Retinal pigment epithelial cell (primary cell): Measurements from ENCODE around the gene DCLK1.

Experiments used
- DNase-seq: peaks from one replicate; pipeline ENCODE4 v3.0.0-alpha.2; 2010; ENCODE audit warnings: low read depth
- H3K4me3 ChIP-seq: 2 replicates; pipeline ENCODE4 v1.5.1; 2011; ENCODE audit warnings: mild to moderate bottlenecking, low read length, control low read depth, moderate library complexity
- TF ChIP-seq, protein P1 (sequence below): conservative IDR thresholded peaks from 2 replicates; pipeline ENCODE4 v1.5.1; 2011; ENCODE audit warnings: low read depth, low read length, control low read depth, inconsistent platforms

Gene DCLK1

DNA sequence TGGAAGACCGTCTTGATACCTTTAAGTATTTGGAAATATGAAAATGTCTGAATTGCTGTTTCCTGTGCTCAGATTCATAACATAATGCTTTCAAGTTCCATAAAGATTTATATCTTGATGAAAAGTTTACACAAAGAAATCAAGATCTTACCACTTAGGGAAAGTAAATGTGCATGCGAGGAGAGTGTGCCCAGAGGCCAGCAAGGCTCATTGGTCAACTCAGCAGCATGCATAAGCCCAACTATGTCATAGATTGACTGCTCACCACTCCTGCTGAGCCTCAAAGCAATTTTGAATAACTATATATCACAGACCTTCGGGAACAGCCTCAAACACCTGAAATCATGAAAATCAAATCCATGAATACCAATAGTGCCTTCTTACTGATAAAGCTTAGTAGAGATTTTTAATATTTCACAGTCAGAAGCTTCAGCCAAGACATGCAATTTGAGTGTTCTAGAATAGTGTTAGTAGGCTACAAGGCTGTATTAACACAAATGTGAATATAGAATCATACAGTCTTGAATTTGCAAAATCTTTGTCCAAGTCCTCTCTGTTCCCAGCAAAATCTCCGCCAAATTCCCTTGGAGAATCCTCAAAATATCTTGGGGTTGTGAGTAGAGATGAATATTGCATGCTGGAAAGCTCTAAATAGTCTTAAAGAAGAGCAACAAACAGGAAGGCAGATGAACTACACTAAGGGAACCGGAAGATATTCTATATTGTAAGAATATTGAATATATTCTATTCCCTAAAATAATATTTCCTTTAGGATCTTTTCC lies 124.1 kb downstream of the DCLK1 start:
- no peak for DNase-seq
- H3K4me3 ChIP-seq: no peak overlapping the region
- TF ChIP-seq, protein P1, sequence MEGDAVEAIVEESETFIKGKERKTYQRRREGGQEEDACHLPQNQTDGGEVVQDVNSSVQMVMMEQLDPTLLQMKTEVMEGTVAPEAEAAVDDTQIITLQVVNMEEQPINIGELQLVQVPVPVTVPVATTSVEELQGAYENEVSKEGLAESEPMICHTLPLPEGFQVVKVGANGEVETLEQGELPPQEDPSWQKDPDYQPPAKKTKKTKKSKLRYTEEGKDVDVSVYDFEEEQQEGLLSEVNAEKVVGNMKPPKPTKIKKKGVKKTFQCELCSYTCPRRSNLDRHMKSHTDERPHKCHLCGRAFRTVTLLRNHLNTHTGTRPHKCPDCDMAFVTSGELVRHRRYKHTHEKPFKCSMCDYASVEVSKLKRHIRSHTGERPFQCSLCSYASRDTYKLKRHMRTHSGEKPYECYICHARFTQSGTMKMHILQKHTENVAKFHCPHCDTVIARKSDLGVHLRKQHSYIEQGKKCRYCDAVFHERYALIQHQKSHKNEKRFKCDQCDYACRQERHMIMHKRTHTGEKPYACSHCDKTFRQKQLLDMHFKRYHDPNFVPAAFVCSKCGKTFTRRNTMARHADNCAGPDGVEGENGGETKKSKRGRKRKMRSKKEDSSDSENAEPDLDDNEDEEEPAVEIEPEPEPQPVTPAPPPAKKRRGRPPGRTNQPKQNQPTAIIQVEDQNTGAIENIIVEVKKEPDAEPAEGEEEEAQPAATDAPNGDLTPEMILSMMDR: no peak

DNA sequence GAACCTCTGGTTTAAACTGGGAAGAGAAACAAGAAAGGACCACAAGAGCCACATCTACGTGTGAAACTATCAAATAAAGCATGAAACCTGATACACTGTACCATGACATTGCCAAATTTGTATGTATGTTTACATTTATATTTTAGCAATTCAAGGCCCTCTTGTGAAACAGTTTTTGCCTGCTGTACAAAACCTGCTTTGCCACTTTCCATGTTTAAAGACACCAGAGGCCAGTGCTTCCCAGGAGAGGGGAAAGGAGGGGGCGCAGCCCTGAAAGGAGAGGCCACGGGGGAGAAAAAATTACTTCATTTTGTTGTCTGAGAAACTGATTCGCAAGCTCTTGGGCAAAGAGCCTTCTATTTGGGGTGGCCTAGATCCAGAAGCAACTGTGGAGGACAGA lies 124.8 kb downstream of the DCLK1 start:
- no peak overlapping the region for H3K4me3 ChIP-seq
- no peak for DNase-seq
- TF ChIP-seq, protein P1: no peak

DNA sequence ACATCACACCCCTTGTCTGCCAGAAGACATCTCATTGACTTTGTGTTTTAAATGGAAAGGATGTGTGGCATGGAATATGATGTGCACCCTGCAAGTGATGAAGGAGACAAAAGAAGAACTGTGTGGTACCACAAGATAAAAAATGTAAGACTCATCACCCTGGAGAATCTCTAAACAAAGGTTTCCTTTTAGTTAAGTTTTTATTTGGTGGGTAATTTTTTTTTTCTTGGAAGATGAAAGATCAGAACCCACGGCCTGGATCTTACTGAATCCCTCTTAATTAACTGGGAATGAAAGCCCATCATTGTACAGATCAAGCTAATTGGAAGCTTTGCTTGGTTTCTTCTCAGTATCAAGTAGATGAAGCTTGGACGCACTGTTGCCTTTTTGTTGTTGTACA lies 129.6 kb downstream of the DCLK1 start:
- H3K4me3 ChIP-seq: no peak overlapping the region
- TF ChIP-seq, protein P1: no peak

DNA sequence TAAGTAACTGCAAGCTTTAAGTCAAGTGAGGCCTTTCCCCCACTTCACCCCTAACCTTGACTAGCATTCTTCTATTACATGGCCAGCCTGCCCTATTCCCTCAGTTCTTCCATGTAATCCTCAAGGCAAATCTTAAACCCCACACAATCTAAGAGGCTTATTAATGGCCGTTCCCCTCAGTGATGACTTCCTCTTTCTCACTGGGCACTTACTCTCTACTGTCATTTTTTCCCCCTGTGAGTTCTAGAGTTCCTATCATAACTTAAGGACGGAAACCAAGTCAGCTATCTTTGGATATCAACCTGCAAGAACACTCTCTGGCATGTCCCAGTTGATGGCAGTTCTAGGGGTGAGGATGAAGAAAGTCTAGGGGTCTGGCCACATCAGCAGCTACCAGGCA lies 131.2 kb downstream of the DCLK1 start:
- H3K4me3 ChIP-seq: no peak overlapping the region
- DNase-seq: no peak
- TF ChIP-seq, protein P1: no peak

More for the DNA sequence above, 129.6 kb downstream of the DCLK1 start:
- DNase-seq: no peak

DNA sequence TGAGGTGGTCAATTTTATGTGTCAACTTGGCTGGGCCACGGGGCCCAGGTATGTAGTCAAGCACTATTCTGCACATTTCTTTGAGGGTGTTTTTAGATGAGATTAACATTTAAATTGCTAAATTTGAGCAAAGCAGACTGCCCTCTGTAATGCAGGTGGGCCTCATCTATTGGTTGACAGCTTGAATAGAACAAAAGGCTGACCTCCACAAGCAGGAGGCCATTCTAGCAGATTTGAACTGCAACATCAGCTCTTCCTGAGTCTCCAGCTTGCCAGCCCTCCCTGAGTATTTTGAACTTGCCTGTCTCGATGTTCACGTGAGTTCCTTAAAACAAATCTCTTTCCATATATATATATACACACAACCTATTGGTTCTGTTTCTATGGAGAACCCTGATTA lies 134.8 kb downstream of the DCLK1 start:
- TF ChIP-seq, protein P1: no peak
- no peak overlapping the region for H3K4me3 ChIP-seq
- no peak for DNase-seq

DNA sequence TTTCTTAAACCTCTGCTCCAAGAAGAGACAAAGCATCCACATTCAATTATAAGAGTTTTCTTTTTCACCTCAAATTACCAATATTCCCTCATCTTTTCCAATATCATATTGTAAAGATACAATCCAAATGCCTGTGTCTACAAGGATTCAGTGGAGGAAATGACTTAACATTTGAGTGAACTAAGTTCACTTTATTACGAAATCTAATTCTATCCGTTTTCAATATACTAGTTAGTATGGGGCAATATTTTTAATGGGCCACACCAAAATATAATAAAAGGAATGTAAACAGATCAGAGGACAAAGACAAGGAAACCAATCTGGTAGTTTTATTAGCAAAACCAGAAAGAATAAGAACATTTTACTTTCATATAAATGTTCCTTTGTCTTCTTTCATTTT lies 136.0 kb downstream of the DCLK1 start:
- TF ChIP-seq, protein P1: no peak
- H3K4me3 ChIP-seq: no peak overlapping the region
- DNase-seq: no peak

DNA sequence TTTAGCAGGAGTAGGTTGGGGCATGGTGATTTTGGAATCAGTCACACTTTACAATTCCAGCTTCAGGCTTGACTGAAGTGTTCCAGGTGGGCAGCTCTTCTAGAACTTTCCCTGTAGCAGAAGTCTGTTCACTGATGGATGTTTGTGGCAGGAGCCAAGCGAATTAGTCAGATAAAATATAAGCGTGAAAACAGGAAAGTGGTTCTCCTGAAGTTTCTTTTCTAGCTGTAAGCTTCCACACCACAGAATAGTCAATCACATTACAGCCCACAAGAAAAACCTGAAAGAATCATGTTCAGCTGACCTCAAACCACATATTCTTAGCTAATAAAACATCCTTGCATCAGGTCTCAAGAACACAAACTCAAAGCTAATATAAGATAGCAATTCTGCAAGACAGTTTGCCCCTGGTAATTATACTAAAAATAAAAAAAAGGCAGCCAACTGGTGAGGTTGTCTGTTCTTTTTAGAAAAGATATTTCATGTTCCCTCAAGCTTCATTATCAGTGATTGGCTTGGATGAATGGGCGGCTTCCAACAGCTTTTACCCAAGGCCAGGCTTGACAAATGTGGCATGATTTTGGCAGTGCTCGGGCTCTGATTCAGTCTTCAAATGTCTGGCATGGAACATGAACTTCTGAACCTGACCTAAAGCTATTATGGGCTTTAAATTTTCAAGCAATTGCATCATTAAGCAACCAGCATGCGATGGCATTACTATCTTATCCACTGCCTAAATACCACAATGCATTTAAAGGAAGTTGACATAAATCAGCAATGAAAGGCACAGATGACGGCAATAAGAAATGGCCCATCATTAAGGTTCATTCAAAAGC lies 136.8 kb downstream of the DCLK1 start:
- peak; percentile 99 for DNase-seq
- TF ChIP-seq, protein P1: no peak
- H3K4me3 ChIP-seq: no peak overlapping the region
